Choroid plexus epithelial cell (primary cell): ENCODE measurements around the gene SEC61B.

Source experiments
- DNase-seq: peaks from one replicate; pipeline ENCODE4 v3.0.0-alpha.2; 2010; ENCODE audit warnings: low read depth
- H3K4me3 ChIP-seq: 2 replicates; pipeline ENCODE4 v1.5.1; 2011; ENCODE audit warnings: low read depth, mild to moderate bottlenecking, control low read depth, low read length, moderate library complexity
- TF ChIP-seq, protein P1 (sequence below): conservative IDR thresholded peaks from 2 replicates; pipeline ENCODE4 v1.5.1; 2011; ENCODE audit warnings: low read depth, mild to moderate bottlenecking, control low read depth, inconsistent platforms, low read length, moderate library complexity

The SEC61B gene

DNA sequence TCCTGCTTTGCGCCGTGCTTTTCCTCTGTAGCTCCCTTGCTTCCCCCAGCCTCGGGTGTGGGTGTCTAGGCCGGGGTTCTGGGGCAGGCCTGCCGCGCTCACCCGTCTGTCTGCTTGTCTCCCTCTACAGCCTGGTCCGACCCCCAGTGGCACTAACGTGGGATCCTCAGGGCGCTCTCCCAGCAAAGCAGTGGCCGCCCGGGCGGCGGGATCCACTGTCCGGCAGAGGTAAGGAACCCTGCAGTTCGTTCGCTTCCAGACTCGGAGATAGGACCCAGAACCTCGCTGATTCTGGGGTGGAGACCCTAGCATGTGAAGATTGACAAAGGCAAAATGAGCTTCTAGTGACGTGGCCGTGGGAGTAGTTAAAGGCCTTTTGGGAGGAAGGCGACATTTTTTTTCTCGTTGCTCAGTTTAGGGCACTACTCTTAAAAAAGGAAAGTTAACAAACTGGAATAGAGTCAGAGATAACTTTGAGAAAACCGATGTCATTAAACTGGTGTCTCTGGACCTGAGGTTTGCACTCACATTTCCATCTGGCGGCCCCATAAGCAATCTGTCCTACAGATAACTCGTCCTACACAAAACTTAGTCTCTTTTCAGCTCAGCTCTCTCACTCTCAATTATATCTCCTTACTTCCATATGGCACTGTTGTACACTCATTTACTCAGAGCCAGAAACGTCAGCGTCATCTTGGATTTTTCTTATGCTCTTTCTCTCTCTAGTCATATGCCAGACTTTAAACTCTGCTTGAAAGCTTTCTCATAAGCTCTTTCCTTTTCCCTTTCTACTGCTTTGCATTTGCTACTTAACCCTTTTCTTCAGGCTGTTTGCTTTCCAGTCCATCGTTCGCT, 561 bp downstream of the SEC61B start:
- peak; percentile 27 for DNase-seq
- TF ChIP-seq, protein P1, sequence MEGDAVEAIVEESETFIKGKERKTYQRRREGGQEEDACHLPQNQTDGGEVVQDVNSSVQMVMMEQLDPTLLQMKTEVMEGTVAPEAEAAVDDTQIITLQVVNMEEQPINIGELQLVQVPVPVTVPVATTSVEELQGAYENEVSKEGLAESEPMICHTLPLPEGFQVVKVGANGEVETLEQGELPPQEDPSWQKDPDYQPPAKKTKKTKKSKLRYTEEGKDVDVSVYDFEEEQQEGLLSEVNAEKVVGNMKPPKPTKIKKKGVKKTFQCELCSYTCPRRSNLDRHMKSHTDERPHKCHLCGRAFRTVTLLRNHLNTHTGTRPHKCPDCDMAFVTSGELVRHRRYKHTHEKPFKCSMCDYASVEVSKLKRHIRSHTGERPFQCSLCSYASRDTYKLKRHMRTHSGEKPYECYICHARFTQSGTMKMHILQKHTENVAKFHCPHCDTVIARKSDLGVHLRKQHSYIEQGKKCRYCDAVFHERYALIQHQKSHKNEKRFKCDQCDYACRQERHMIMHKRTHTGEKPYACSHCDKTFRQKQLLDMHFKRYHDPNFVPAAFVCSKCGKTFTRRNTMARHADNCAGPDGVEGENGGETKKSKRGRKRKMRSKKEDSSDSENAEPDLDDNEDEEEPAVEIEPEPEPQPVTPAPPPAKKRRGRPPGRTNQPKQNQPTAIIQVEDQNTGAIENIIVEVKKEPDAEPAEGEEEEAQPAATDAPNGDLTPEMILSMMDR = no peak
- peak overlapping the region; percentile 100 for H3K4me3 ChIP-seq

DNA sequence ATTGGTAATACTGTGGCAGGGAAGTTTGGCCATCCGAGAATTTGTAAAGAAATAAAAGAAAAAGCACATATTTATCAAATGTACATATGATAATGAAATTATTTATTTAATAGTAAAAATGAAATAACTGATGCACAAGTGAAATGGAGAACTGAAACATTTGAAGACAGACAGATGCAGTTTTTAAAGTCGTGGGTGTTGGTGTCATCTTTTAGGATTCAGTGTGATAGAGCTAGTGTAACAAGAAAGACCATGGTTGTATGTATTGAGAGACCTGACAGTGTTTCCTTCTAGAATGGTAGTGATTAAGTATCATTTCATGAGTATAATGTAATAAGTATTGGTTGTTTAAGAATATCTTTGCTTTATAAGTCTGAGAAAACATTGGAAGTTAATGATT, 2.4 kb downstream of the SEC61B start:
- no peak for DNase-seq
- no peak overlapping the region for H3K4me3 ChIP-seq
- TF ChIP-seq, protein P1 = no peak

DNA sequence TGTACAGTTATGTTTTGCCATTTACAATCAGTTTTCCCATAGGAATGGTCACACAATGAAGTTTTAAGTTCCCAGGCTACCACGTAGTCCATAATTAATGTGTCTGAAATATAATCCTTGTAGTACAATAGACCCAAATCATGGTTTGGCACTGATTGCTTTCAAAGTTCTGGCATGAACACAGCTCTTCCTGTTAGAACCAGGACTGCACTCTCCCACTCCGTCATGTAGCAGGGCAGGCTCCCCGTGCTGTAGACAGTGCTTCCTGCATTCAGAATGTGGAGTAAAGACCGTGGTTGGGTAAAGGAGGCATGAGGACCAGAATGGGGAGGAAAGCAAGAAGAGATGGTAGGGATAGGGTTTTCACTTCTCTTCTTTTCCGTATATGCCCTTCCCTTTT, 4.0 kb downstream of the SEC61B start:
- no peak for DNase-seq
- H3K4me3 ChIP-seq = no peak overlapping the region
- TF ChIP-seq, protein P1 = no peak

DNA sequence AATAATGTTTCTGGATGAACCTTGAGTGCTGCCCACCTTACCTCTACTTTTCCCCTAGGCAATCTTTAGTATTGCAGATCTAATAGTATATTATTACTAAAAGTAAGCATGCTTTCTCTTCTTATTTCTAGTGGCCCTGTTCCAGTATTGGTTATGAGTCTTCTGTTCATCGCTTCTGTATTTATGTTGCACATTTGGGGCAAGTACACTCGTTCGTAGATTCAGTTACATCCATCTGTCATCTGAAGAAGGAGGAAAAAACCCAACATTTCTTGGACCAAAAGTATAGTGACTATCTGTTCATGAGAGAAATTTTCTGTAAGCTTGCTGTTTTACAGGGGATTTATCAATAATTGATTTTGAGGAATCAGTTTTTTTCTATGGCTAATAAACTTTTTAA, 8.1 kb downstream of the SEC61B start:
- TF ChIP-seq, protein P1 = no peak
- no peak for DNase-seq
- H3K4me3 ChIP-seq = no peak overlapping the region

DNA sequence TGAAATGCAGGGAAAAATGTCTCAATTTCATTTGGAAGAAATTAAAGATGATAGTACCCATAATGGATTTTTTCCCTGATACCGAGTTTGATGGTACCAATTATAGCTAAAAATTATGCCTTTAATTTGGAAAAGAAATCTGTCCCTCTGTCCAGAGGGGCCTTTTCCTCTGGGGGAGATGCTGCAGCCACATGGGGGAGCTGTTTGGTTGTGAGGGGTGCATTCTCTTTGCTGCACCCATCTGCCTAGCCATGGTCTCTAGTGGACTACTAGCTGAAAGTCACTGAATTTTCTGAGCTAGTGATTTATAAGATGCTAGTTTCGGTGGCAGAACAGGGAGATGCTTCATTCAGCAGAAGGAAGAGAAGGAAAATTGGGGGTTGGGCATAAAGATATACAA, 9.6 kb downstream of the SEC61B start:
- TF ChIP-seq, protein P1 = peak; percentile 84
- H3K4me3 ChIP-seq = no peak overlapping the region
- DNase-seq = peak; percentile 51

DNA sequence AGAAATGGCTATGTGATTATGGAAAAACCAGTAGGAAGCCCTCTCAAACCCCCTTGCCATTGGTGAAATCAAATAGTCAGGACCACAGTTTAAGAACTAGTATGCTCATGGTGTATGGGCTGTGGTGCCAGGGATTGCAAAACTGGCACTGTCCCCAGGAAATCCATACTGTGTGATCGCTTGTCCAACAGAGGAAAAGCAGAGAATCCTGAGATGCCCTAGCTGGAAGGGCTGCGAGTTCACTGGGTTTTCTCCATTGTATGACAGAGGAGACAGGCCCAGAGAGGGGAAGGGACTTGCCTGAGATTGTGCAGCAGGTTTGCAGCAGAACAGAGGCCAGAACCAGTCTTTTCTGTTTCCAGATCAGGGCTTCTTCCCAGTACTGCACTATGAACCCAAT, 12.5 kb downstream of the SEC61B start:
- TF ChIP-seq, protein P1 = no peak
- H3K4me3 ChIP-seq = no peak overlapping the region
- DNase-seq = no peak

DNA sequence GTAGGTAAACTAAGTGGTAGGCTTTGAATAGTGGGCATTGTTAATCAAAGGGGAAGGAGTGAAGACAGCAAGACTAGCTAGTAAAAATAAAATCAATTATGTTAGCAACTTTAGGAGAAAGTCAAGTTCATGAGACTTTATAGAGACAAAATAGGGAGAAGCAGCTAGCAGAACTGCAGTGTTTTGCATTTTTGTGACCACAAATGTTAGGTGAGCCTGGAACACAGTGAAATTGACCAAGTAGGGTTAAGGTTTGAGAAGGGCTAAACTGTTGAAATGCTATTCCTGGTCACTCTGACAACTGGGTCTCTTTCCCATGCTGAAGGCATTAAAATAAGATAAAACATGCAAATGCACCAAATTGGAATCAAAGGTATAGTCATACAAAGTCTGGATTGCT, 13.0 kb downstream of the SEC61B start:
- TF ChIP-seq, protein P1 = no peak
- DNase-seq = no peak
- H3K4me3 ChIP-seq = no peak overlapping the region
